Left ventricle myocardium superior (tissue), 1 donor: ENCODE results near the gene CDKAL1. TPM values are rescaled to one million over a fixed set of nuclear protein-coding genes. Genes with fewer than 3 reads are reported as not detected.

ENCODE experiments used
- ATAC-seq: fragments of 200-7000 bp; cut with Tn5 transposase; one replicate; pipeline ENCODE4 v1.9.1; 2020; ENCODE audit warnings: mild to moderate bottlenecking, moderate library complexity
- DNase-seq: peaks from one replicate; pipeline ENCODE4 v3.0.0-alpha.2; 2020
- intact Hi-C: fragments of 100-400 bp; cut with micrococcal nuclease; formaldehyde crosslinking; loops from one replicate; pipeline ENCODE4 v1.11.0; 2022
- total RNA-seq: library from RNA; stranded (reverse); fragmentation: NEBNext Ultra II Directional; extraction: Animal tissue kit (Norgen Biotek cat#: 25700); gene quantifications from one replicate; pipeline ENCODE4 v1.2.1, GENCODE V29; 2021
- donor health status: DM: no; HTN: yes; CAD: no; lungs with severe emphysema.

The CDKAL1 gene
- total RNA-seq, 1 donor from 2014 or later: 9.9 TPM

DNA sequence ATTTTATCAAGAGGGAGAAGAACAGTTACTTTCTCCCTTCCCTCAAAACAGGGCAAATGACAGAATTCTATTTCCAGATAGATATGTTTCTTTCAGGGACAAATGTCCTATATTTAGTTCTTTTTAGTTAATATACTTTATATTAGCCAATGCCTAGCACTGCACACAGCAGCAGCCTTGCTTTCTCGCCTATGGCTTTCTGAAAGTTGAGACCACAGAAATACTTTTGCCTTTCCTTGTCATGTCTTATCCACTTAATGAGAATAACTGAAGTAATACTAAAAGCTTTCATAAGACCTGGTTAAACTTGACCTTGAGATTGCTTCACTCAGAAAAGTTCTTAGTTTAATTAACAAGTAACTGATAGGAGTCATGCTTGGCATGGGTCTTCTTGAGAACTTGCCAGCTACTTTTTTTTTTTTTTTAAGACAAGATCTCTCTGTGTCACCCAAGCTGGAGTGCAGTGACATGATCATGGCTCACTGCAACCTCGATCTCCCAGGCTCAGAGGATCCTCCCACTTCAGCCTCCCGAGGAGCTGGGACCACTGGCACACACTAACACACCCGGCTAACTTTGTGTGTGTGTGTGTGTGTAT, 159.3 kb downstream of the CDKAL1 start:
- intact Hi-C loops: no loop called here
- DNase-seq (no peak), ATAC-seq (no peak)

DNA sequence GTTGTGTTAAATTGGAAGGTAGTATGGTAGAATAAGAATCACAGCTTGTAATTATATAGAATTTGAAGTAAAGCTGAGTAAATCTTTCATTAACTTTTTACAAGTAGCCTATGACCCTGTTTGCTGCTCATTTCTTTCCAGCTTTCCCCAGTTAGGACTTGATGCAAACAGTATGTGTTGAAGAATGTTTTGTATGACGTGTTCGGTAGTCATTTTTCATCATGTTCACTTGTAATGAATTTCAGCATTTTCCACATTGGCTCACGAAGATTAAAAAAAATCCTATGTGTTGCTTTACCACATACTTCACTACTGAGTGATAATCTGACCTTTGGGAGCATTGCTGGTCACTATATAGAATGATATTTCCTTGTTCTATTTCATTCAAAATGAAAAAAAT, 162.4 kb downstream of the CDKAL1 start:
- ATAC-seq: no peak
- DNase-seq: no peak
- intact Hi-C loops: no loop called here

DNA sequence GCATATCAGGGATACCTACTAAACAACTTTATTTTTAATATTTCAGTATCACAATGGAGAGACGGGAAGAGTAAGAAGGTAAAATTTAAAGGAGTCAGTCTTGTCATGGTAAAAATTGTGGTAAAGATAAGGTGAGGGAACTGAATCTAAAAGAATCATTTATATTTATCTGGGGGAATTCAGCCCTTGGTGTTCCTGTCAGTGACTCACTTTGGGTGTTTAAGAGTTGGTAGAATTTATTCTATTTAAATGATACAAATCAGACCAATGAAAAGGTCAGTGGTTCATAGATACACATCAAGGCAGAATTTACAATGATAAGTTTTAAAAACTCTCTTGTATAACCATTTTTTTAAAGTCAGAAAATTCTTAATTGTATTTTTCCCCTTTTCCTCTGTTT, 164.4 kb downstream of the CDKAL1 start:
- no peak for ATAC-seq
- intact Hi-C loops: no loop called here
- DNase-seq: no peak

DNA sequence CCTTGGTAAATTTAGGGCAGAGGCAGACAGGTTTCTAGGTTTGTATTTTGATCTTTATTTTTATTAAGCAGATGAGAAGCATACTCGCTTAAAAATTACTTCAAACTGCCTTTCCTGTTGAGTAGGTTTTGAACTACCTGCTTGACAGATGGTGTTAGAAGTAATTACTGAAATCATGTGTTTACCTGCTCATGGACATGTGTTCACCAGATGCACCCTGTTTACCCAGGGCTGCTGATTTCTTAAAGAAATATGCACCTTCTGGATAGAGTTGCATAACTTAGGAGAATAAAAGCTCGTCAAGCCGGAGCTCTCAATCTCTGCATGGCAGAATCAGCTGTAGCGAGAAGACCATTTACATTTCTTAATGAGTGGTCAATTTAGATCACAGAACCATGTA, 165.1 kb downstream of the CDKAL1 start:
- no peak for DNase-seq
- intact Hi-C loops: no loop called here
- no peak for ATAC-seq

DNA sequence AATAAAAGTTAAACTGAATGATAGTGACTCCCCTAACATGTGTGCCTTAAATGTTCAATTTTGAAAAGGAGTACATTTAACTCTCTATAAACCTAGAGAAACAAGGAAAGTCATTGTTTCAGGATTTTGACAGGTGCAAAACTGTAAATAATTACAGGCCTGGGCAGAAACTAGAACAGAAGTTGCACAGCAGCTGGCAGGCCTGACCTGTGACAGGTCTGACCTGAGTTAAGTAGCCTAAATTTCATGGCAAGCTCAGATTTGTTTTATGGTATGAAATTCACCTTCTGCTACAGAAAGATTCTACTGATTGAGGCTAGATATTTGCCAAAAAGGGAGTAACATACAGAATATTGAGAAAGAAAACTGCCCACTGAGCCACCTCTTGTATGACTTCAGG, 166.1 kb downstream of the CDKAL1 start:
- intact Hi-C loops: no loop called here
- DNase-seq (no peak), ATAC-seq (no peak)

DNA sequence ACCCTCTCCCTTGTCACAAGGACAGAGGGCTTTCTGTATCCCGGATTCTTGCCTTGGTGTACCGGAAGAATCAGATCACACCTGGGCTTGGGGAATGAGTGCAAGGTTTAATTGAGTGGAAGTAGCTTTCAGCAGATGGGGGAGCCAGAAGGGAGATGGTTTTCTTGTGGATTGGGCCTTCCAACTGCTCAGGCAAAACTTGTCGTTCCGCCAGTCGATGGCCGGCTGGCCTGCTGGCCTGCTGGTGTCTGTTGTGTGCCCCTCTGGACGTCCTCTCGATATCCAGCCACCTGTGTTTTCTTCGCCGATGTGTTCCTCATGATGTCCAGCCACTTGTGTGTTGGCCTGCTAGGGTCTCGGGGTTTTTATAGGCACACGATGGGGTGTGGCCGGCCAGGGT, 168.1 kb downstream of the CDKAL1 start:
- intact Hi-C loops: no loop called here
- ATAC-seq: no peak
- no peak for DNase-seq

DNA sequence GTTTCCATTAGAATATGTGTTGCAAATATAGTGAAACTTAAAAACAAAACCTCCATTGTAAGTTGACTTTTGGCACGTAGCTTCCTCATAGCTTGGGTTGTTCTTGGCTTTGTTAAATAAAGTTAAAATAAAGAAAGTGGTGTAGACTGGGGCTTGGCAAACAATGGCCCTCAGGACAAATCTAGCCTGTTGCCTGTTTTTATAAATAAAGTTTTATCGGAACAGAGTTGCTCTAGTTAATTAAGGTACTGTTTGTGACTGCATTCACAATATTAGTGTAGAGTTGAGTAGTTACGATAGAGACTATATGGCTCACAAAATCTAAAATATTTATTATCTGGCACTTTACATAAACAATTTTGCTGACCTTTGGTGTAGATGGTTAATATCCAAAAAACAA, 168.8 kb downstream of the CDKAL1 start:
- DNase-seq: no peak
- intact Hi-C loops: no loop called here
- no peak for ATAC-seq

DNA sequence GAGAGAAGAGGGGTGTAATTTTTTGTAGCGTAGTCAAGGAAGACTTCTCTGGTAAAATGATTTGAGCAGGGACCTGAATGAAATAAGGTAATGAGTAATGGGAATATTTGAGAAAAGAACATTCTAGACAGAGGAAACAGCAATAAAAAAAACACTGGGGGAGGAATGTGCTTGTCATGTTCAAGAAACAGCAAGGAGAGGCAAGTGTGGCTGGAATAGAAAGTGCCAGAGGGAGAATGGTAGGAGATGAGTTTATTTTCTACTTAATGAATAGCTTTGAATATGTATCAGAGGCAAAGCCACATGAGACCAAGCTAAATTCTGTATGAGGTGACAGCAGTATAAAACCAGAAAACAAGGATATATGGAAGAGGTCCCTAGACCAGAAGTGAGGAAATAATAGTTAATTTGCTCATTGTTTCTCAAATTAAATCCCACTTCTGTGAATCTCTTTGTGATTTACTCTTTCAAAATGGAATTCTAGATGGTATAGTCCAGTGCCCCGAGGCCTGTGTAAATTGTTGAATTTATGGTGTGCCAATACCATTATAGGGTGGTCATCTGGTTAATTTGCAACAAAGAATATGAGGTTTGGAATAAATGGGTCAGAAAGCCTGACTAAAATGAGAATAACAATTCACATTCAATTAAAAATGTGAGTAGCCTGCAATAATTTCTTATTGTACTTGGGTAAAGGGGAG, 170.2 kb downstream of the CDKAL1 start:
- ATAC-seq (no peak), DNase-seq (no peak)
- intact Hi-C loops: no loop called here

DNA sequence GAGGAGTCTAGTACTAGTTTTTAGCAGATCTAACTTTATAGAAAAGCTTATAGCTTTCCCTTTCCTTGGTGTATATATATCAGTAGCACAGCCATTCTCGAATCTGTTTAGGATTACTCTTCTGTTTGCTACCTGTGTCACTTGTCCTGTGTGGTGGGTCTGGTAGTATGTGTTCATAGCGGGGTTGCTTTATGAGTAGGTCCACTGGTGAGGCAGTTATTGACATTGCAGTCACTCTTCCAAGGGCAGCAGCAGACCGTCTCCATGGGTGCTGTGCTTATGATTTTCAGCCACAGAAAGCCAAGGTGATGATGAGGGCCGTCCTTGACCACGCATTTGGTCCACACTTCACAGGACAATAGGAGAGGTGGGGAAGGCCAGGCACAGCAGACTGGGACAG, 171.5 kb downstream of the CDKAL1 start:
- no peak for ATAC-seq
- intact Hi-C loops: no loop called here
- DNase-seq: no peak

DNA sequence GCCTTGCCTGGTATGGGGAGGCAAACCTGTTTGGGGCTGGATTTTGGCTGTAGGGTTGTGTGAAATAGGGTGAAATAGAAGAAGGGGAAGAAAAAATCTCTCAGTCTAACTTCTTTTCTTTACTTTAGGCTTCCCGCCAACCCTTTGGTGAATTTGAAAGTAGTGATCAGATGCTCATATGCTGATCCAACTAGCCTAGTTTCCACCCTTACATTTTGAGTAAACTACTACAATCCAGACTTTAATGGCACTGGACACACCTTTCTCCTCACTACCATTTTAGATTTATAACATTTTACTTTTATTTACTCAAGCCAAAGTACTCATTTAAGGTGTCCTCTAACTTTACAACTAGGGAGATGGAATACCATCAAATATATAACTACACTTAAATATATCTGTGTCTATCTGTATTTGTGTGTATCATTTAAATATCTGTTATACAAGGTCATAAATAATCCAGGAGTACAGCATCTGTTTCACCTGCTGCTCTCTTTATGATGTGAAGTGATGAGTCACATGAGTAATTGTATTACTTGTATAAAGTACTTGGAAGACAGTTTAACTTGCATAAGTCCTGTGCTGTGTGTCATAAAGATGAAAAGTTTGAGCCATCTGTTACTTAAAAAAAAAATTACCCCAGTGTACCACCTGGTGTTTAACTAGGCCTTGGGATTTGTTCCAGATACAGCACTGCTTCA, 172.1 kb downstream of the CDKAL1 start:
- DNase-seq: no peak
- ATAC-seq: no peak
- intact Hi-C loops: no loop called here

DNA sequence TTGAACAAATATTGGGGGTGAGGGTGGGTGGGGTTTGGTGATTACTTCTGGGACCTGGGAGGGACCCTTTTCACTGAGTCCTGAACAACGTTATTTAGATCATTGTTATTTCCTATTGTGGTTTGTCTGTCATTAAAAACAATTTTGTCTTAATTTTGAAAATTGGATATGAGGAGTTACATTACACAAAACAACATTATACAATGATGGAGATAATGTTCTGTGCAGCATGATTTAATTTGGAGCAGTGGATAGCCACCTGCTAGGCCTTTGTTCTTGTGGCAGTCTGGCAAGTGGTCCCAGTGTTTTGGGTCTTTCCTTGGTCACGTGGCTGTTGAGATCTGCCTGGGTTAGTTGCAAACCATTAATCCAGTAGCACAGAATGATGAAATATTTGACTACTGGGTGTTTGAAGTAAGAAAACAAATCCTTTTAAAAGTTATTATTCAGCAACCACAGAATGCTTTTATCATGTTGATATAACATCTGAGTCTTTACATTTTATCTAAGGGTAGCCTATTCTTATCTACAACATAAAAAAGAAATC, 172.8 kb downstream of the CDKAL1 start:
- ATAC-seq: no peak
- no peak for DNase-seq
- intact Hi-C loops: no loop called here

DNA sequence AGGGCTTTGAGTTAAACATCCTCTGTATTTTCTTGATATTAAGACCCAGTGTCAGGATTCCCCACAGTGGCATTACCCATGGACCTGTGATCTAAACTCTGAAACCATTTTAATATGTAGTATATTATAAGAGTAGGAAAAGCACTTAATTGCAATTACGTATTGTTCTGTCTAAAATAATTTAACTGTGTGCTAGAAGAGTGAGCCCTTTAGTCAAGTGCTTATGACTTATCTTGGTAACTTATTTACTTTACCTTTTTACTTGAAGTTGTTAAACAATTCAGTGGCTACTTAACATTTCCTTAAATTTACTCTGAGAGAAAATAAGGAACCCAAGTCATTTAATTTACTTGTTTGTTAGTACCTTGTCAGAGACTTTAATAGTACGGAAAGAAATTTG, 173.6 kb downstream of the CDKAL1 start:
- ATAC-seq (no peak), DNase-seq (no peak)
- intact Hi-C loops: no loop called here

DNA sequence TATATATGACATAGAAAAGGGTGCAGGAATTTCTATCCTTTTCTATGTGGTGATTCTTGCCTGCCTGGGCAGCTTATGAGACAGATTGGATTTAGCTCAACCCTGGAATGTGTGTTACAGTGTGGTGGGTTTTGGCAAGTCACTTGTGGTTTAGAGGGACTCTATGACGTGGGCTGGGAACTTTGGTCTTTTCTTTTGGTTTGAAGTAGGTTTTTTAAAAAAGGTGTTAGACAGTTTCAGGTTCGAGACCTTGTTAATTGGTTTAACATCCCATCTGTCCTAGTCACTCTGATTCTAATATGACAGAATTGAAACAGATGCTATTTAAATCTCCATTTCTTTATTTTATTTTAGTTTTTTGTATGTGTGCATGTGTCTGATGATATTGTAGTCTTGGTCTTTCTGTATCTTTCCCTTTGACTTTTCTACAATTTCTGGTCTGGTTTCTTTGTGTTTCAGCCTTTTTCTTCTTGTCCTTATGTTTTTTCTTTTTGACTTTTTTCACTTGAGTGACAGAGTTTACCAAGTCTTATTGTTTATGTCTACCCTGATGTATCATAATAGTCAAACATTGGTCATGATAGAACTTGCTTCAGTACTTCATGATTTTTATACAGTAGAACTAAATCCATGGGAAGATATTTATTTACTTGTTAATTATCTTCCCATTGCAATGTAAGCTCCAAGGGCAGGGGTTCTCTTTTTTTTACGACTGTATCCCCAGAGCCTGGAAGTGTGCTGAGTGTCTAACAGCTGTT, 174.3 kb downstream of the CDKAL1 start:
- DNase-seq: no peak
- intact Hi-C loops: no loop called here
- ATAC-seq: no peak

DNA sequence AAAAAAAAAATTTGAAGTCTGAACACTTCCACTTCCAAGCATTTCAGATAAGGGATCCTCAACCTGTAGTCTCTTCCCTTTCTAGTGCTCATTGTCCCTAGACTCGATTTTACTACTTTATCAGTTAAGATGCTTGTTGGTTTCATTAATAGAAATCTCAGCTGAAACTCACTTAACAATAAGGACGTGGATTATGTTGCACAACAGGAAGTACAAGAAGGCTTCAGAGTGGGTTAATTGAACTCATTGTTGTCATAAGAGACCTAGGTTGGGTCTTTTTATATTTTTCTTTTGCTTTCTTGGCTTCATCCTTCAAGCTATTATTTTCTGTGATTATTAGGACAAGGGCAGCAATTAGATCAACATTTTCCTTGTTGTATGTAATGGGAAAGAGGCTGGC, 175.2 kb downstream of the CDKAL1 start:
- ATAC-seq (no peak), DNase-seq (no peak)
- intact Hi-C loops: no loop called here

DNA sequence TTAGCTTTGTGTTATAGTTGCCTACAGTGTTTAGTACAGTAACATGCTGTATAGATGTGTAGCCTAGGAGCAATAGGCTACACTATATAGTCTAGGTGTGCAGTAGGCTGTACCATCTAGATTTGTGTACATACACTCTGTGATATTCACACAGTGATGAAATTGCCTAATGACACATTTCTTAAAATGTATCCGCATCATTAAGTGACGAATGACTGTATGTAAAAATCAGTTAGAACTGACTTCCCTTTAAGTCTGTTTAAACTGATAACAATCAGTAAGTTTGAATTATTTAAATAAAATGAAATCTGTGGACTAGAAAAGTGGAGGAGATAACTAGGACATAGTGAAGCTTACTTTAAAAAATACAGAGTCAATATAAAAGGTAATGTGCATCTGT, 176.1 kb downstream of the CDKAL1 start:
- ATAC-seq (no peak), DNase-seq (no peak)
- intact Hi-C loops: no loop called here

DNA sequence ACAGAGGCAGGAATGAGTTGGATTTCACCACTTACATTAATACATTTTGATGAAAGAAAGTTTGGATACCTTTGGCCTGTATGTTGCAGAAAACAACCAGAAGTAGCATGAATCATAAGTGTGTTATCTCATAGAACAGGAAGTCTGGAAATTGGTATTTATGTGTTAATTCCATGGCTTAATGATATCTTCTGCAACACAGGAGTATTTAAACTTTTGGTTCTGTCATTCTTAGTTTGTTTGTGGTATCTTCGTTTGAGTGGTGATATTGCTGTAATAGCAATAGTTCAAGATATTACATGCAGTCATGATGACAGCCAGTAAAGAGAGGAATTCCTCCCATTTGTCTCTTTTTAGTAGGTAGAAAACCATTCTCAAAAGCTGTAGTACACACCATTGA, 177.3 kb downstream of the CDKAL1 start:
- ATAC-seq (no peak), DNase-seq (no peak)
- intact Hi-C loops: no loop called here

DNA sequence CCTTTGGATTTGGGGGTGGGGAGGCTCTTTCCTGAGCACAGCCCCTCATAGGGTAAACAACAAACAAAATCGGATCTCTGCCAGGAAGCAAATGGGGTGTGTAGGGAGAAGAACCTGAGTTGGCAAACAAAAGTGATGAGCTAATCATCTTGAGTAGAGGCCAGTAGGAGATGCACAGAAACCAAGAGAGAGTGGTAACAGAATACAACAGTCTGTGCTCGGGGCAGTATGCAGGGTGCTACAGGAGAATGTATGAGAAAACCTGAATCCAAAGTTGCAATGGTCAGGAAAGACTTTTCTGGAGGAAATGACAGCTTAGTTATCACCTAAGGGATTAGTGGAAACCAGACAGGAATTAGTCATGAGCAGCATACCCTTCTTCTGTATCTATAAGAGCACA, 177.8 kb downstream of the CDKAL1 start:
- no peak for ATAC-seq
- intact Hi-C loops: no loop called here

DNA sequence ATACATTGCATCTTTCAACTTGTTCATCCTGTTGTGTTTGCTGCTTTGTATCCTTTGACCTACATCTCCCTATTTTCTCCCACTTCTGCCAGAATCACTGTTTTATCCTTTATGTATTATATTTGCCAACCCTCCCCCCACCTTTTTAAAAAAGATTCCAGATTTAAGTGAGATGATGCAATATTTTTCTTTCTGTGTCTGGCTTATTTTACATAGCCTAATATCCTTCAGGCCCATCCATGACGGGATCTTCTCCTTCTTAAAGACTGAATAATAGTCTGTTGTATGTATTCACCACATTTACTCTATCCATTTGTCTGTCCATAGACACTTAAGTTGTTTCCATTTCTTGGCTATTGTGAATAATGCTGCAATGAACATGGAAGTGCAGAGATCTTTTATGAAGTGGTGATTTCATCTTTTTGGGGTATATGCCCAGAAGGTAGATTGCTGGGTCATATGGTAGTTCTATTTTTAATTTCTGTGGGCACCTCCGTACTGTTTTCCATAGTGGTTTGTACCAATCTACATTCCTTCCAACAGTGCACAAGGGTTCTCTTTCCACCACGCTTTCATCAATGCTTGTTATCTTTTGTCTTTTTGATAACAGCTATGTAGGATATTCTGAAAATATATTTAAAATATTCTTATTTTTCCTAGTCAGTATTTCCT, 181.0 kb downstream of the CDKAL1 start:
- no peak for ATAC-seq
- DNase-seq: no peak
- intact Hi-C loops: no loop called here

More for the DNA sequence above, 177.8 kb downstream of the CDKAL1 start:
- no peak for DNase-seq

DNA sequence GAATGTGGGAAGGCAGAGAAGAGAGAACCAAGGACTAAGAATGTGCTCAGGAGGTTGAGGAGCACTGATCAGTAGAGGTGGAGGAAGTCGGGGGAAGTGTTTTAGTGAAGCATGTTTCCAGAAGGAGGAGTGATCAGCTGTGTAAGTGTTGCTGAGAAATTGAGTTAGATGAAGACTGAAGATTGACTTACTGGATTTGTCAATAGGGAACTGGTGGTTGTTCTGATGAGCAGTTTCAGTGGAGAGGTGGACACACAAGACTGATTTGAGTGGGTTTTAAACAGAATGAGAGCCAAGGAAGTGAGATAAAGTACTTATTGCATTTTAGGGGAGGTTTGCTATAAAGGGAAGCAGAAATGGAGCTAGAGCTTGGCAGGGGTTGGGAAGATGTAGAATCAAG, 182.6 kb downstream of the CDKAL1 start:
- intact Hi-C loops: no loop called here
- ATAC-seq (no peak), DNase-seq (no peak)
